Measurements from ENCODE around the gene NLRP14. TPM values are rescaled to one million over a fixed set of nuclear protein-coding genes. Genes with fewer than 3 reads are reported as not detected.

Gene NLRP14
- polyA plus RNA-seq, 4 donors: 0.15 to 0.73 (median 0.67) TPM

- DNase-seq (ENCODE audit: low read depth in 4 of 4, low spot score in 3 of 4): no peak
Measured at GRCh38 chr11:7046474-7047175, 26.3 kb downstream of the NLRP14 start.

GRCh38 chr11:7050191-7050590 is 29.9 kb downstream of the NLRP14 start:
- no peak for DNase-seq (ENCODE audit: low read depth in 4 of 4, low spot score in 3 of 4)

- no peak for DNase-seq (ENCODE audit: low read depth in 4 of 4, low spot score in 3 of 4)
Measured at GRCh38 chr11:7056828-7057513, 36.7 kb downstream of the NLRP14 start.

GRCh38 chr11:7057641-7058040 is 37.4 kb downstream of the NLRP14 start:
- DNase-seq (ENCODE audit: low read depth in 4 of 4, low spot score in 3 of 4): no peak

GRCh38 chr11:7060868-7061267 is 40.6 kb downstream of the NLRP14 start:
- no peak for DNase-seq (ENCODE audit: low read depth in 4 of 4, low spot score in 3 of 4)

- DNase-seq (ENCODE audit: low read depth in 4 of 4, low spot score in 3 of 4): no peak
Measured at GRCh38 chr11:7062534-7062933, 42.3 kb downstream of the NLRP14 start.

GRCh38 chr11:7072401-7073028 is 52.2 kb downstream of the NLRP14 start:
- no peak for DNase-seq (ENCODE audit: low read depth in 4 of 4, low spot score in 3 of 4)

GRCh38 chr11:7077101-7077500 is 56.8 kb downstream of the NLRP14 start:
- DNase-seq (ENCODE audit: low read depth in 4 of 4, low spot score in 3 of 4): no peak

GRCh38 chr11:7079545-7080135 is 59.4 kb downstream of the NLRP14 start:
- no peak for DNase-seq (ENCODE audit: low read depth in 4 of 4, low spot score in 3 of 4)

GRCh38 chr11:7080900-7081299 is 60.6 kb downstream of the NLRP14 start:
- no peak for DNase-seq (ENCODE audit: low read depth in 4 of 4, low spot score in 3 of 4)

- no peak for DNase-seq (ENCODE audit: low read depth in 4 of 4, low spot score in 3 of 4)
Measured at GRCh38 chr11:7081441-7081840, 61.2 kb downstream of the NLRP14 start.

GRCh38 chr11:7088921-7089320 is 68.6 kb downstream of the NLRP14 start, which contains the start of gene RBMXL2:
Gene RBMXL2 (plus strand): TSS chr11:7088998. CDS start chr11:7089121, 123 bp downstream.
- DNase-seq (ENCODE audit: low read depth in 4 of 4, low spot score in 3 of 4): no peak

GRCh38 chr11:7089328-7090251 is 69.3 kb downstream of the NLRP14 start:
- DNase-seq (ENCODE audit: low read depth in 4 of 4, low spot score in 3 of 4): no peak

- peak; percentile 8 to 29 (median 18) for DNase-seq (ENCODE audit: low read depth in 4 of 4, low spot score in 3 of 4)
Measured at GRCh38 chr11:7098235-7098832, 78.1 kb downstream of the NLRP14 start.

GRCh38 chr11:7115780-7116179 is 95.5 kb downstream of the NLRP14 start:
- no peak for DNase-seq (ENCODE audit: low read depth in 4 of 4, low spot score in 3 of 4)

- DNase-seq (ENCODE audit: low read depth in 4 of 4, low spot score in 3 of 4): no peak
Measured at GRCh38 chr11:7116370-7116769, 96.1 kb downstream of the NLRP14 start.
